ENCODE measurements around the gene PTPRE. TPM values are rescaled to one million over a fixed set of nuclear protein-coding genes. Genes with fewer than 3 reads are reported as not detected.
A peak's percentile ranks its signal among the peaks of the same experiment; 100 is the strongest.

Gene PTPRE
- total RNA-seq, 4 donors from 2014 or later, result 9.8 to 24.9 (median 22.7) TPM

DNA sequence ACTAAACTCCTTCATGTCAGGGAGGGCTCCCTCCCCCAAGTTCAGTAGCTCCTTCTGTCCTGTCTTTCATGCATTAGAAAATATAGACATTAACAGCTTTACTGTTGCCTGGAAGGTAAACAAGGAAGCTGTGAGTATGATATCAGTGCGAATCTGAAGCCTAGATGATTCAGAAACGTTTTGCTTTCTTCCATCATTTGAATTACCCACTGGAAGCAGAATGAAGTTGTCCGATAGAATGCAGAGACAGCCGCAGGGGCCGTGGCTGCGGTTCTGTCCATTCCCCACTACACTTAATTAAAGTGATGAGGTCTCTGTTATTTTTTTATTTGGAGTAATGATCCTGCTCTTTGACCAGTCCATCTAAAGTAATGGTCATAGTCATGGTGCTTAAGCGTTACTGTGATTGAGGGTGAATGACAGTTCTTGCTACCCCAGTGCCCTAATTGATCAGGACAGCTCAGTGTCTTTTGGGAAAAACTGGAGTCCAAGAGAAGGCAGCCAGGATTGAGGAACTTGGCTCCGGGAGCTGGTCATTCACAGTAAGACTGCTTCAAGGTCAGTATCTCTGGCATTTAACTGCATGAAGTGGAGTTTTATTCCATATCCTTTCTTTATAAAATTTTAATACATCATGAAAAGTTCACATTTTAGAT lies 69.9 kb downstream of the PTPRE start:
- Histone ChIP-seq H3K4me3 (no peak overlapping the region), H3K27me3 (no peaks in the 10 kb centered on the region), H3K4me1 (peaks cover 0 to 31% (median 8%) of the 10 kb centered on the region in 3 donors), H3K27ac (peak overlapping the region; percentile 4 to 75 (median 40)), H3K36me3 (no peaks in the 10 kb centered on the region), H3K9me3 (peaks cover 0 to 17% (median 0%) of the 10 kb centered on the region in 3 donors)
- intact Hi-C loops (cut with DNase I), result no loop called here
- no peak for TF ChIP-seq CTCF (IDR thresholded peaks at IDR 0.05)
- TF ChIP-seq POLR2A (IDR thresholded peaks at IDR 0.05), result no peak
- WGBS, 2 donors, result 60 to 62% methylated on average over 8 of the region's 8 CpGs
- DNase-seq, result no peak

DNA sequence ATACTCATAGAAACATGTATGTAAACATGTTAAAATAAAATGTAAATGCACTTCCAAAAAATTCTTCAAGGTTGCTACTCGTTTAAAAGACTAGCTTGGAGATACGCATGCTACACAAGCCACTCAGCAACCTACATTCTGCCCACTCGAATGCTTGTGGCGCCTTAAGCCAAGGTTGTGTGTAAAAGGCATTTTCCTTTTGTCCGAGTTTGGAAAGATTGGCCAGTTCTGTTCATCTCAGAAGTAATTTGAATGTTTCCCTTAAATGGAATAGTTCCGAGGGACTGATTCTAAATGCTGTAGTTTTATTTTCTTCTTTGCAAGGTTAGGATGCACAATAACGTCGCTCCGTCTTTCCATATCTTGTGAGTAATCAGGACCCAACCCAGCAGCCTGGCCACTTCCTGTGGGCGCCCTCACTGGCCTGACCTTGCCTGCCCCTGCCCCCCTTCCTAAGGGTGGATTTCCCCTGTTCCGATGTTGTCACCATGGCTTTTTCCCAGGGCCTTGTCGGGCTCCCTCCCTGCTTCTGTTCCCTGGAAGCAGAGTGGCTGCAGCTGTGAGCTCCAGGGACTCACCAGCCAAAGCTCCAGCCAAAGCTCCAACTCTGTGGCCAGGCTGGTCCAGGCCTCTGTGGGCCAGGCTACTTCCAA lies 70.6 kb downstream of the PTPRE start:
- intact Hi-C loops (cut with DNase I), result no loop called here

GRCh38 chr10:127978481-127978880 lies 71.6 kb downstream of the PTPRE start:
- intact Hi-C loops (cut with DNase I), result no loop called here
- Histone ChIP-seq H3K9me3 (peaks cover 0 to 17% (median 0%) of the 10 kb centered on the region in 3 donors), H3K27me3 (no peaks in the 10 kb centered on the region), H3K4me1 (peaks cover 0 to 31% (median 8%) of the 10 kb centered on the region in 3 donors), H3K36me3 (no peaks in the 10 kb centered on the region), H3K4me3 (no peak overlapping the region), H3K27ac (peak overlapping the region; percentile 17 to 75 (median 44))
- DNase-seq, result no peak
- TF ChIP-seq CTCF (IDR thresholded peaks at IDR 0.05) (no peak), POLR2A (IDR thresholded peaks at IDR 0.05) (no peak)
- WGBS, 2 donors, result 87 to 94% methylated on average over 6 of the region's 9 CpGs

More for the DNA sequence above, 70.6 kb downstream of the PTPRE start:
- peak overlapping the region; percentile 17 to 75 (median 44) for H3K27ac ChIP-seq
- no peaks in the 10 kb centered on the region for H3K36me3 ChIP-seq
- peaks cover 0 to 17% (median 0%) of the 10 kb centered on the region in 3 donors for H3K9me3 ChIP-seq
- H3K4me1 ChIP-seq, result peaks cover 0 to 31% (median 8%) of the 10 kb centered on the region in 3 donors
- TF ChIP-seq CTCF (IDR thresholded peaks at IDR 0.05), result no peak
- no peak for TF ChIP-seq POLR2A (IDR thresholded peaks at IDR 0.05)
- H3K27me3 ChIP-seq, result no peaks in the 10 kb centered on the region
- peak overlapping the region in 1 of 4 donors; percentile 34 for H3K4me3 ChIP-seq
- DNase-seq, result no peak
- 33 to 43% methylated on average over 12 of the region's 12 CpGs for WGBS, 2 donors

DNA sequence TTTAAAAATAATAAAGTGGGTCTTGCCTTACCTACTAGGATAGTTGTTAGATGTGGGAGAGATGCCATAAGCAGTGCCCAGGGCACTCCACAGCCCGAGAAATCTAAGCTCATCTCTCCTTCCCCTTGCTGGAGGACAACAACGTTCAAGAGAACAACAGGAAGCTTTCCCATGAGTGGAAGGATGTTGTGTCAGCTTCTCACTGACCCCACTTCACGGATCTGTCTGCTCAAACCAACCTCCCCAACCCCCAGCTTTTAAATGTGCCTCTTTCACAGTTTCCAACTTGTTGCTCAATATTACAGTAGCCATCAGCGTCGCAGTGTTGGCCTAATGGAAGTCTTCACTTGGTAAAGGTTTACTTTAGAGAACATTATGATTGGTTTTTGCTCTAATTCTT lies 72.1 kb downstream of the PTPRE start:
- no peaks in the 10 kb centered on the region for H3K27me3 ChIP-seq
- peaks cover 0 to 29% (median 8%) of the 10 kb centered on the region in 3 donors for H3K4me1 ChIP-seq
- H3K27ac ChIP-seq, result peak overlapping the region in 2 of 4 donors; percentile 17 to 75
- WGBS, 2 donors, result 40 to 59% methylated on average over 5 of the region's 5 CpGs
- no peak overlapping the region for H3K4me3 ChIP-seq
- no peaks in the 10 kb centered on the region for H3K36me3 ChIP-seq
- TF ChIP-seq CTCF (IDR thresholded peaks at IDR 0.05) (no peak), POLR2A (IDR thresholded peaks at IDR 0.05) (no peak)
- DNase-seq, result no peak
- intact Hi-C loops (cut with DNase I), result no loop called here
- peaks cover 0 to 17% (median 0%) of the 10 kb centered on the region in 3 donors for H3K9me3 ChIP-seq

GRCh38 chr10:127979566-127979965 lies 72.7 kb downstream of the PTPRE start:
- intact Hi-C loops (cut with DNase I), result no loop called here
- Histone ChIP-seq H3K4me3 (no peak overlapping the region), H3K4me1 (peaks cover 0 to 26% (median 8%) of the 10 kb centered on the region in 3 donors), H3K27me3 (no peaks in the 10 kb centered on the region), H3K36me3 (no peaks in the 10 kb centered on the region), H3K9me3 (peaks cover 0 to 17% (median 0%) of the 10 kb centered on the region in 3 donors), H3K27ac (peak overlapping the region in 1 of 4 donors; percentile 75)
- no peak for TF ChIP-seq POLR2A (IDR thresholded peaks at IDR 0.05)
- TF ChIP-seq CTCF (IDR thresholded peaks at IDR 0.05), result no peak
- 92 to 100% methylated on average over 2 of the region's 2 CpGs for WGBS, 2 donors
- DNase-seq, result no peak
